ENCODE data around the gene BPIFA3.

The BPIFA3 gene

DNA sequence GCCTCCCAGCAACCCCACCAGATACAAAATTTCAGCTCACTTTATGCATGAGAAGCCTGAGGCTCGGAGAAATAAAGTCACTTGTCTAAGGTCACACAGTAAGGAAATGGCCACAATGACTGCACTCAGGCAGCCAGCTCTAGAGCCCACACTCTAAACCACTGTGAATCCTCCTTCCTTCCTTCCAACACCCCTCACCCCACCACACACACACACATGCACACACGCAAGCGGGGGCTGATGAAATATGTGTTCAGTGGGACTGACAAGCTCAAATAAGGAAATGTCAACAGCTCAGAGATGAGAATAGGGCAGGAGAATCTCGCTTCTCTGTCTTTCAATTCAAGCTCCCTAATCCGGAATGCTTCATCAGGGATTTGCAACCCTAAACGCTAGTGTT is 12.7 kb downstream of the BPIFA3 start:
- DNase-seq = no peak

GRCh38 chr20:33231237-33231636 is 14.1 kb downstream of the BPIFA3 start:
- DNase-seq = no peak

DNA sequence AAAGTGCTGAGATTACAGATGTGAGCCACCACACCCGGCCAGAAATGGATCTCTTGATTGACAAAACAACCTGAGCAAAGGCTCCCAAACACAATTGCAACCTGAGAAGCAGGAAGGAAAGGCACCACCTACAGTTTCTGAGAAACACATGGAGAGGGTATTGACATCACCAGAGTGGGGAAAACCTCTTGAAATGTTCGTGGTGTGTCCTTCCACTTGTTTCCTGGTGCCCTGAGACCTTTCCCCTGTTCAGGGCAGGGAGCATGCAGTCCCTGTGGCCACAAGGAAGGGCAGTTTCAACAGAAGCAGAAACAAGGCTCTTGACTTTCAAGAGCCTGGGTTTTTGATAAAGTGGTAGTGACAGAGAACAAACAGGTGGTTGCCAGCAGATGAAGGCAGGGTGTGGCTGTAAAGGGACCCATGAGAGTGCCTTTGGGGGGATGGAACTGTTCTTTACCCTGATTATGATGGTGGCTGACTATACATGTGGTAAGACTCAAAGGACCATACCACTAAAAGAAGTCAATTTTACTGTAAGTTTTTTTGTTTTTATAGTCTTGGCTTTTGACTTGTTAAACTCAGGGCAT is 15.4 kb downstream of the BPIFA3 start:
- DNase-seq = no peak

GRCh38 chr20:33233129-33233774 is 16.1 kb downstream of the BPIFA3 start:
- no peak for DNase-seq

GRCh38 chr20:33234050-33234449 is 16.9 kb downstream of the BPIFA3 start:
- no peak for DNase-seq

- no peak for DNase-seq
These were observed 18.5 kb downstream of the BPIFA3 start, which contains the start of gene BPIFA1 for GRCh38 chr20:33235696-33236095. TSS of gene BPIFA1 (plus strand) at chr20:33235996. CDS start at chr20:33237712, 1,716 bp downstream.

- DNase-seq = no peak
These were observed 19.2 kb downstream of the BPIFA3 start for GRCh38 chr20:33236351-33236750.

DNA sequence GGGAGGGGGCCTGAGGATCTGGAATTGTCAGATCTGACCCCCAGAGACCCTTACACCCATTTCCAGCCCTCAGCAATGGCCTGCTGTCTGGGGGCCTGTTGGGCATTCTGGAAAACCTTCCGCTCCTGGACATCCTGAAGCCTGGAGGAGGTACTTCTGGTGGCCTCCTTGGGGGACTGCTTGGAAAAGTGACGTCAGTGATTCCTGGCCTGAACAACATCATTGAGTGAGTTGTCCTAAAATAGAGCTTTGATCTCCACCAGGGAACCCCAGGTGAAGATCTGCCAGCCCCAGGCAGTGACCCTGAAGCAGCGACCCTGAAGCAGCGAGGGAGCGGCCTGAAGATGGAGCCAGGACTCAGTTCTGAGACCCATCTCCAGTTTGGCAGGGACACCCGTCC is 20.8 kb downstream of the BPIFA3 start:
- no peak for DNase-seq

DNA sequence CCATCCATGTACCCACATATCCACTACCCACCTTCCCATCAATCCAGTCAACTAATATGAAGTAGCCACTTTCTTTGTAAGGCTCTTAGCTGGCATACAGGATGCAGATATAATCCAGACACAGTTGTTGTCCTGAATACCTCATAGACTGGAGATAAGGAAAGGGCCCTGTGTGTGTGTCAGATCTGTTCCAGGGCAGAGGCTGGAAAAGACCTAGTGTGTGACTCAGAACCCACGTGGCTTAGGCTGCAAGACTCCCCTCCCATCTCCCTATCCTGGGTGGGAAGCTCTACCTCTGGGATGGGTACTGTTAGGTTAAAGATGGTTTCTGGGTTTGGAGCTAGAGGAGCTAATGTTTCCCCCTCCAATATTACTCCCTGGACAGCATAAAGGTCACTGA is 22.3 kb downstream of the BPIFA3 start:
- DNase-seq = no peak

DNA sequence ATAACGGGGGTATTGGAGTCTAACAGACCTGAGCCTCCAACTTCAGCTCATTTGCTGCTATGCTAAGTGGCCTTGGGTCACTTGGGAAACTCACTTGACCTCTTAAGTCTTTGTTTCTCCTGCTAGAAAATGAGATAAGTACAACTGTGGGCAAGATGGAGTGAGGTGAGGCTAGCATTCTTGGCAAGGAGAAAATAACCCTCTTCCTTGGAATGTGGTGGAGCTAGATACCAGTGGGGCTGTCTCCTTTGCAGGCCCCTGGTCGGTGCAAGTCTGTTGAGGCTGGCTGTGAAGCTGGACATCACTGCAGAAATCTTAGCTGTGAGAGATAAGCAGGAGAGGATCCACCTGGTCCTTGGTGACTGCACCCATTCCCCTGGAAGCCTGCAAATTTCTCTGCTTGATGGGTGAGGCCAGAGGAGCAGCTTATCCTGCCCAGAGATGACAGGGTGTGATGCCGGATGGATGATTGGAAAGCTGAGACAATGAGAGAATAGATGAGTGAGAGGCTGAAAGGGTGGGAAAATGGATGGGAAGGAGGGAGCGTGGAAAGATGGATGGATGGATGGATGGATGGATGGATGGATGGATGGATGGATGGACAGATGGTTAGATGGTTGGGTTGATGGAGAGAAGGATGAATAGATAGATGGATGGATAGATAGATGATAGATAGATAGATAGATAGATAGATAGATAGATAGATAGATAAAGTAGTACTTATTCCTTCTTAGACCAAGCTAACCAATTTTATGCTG is 23.0 kb downstream of the BPIFA3 start:
- DNase-seq = no peak

DNA sequence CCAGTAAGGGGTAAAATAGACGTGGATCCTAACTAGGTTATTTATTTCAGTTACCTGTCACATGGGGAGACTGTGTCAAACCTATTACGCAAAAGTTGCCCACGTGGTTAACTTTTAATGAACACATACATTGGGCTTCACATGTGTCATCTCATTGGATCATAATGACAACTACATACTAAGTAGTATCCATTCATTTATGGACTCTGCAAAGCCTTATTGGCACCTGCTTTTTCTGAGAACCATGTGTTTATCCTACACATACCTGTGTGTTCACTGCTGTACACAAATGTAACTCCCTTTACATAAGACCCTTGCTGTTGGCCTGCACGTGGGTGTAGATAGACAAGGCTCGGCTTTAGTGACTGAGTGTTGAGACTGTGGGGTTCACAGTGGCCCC is 23.8 kb downstream of the BPIFA3 start:
- no peak for DNase-seq

DNA sequence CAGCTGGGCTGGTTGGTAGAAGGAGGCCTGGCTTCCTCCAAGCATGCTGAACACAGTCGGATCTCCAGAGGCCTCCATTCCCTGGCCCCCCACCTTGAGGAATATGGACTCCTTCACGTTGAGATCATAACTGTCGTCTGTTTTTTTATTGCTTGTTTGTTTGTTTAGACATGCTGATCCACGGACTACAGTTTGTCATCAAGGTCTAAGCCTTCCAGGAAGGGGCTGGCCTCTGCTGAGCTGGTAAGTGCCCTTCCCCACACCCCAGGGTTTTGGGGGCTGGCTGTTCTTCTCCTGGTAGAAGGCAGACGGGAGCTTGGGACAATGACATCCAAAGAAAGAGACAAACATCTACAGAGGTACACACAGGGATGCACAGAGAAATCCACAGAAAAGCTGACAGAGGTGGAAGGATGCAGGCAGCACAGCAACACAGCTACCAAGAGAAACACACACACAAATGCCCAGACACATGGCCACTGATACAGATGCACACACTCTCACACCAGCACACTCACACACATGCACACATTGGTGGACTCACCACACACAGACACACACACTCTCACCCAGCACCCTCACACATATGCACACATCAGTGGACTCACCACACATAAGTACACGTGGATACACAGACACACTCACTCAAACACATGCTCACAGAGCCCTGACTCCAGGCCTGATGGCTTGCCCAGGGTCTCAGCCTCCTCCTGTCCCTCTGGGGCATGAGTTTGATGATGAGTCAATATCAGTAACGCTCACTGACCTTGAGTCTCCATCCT is 25.4 kb downstream of the BPIFA3 start:
- no peak for DNase-seq

GRCh38 chr20:33246077-33246476 is 28.9 kb downstream of the BPIFA3 start:
- no peak for DNase-seq

DNA sequence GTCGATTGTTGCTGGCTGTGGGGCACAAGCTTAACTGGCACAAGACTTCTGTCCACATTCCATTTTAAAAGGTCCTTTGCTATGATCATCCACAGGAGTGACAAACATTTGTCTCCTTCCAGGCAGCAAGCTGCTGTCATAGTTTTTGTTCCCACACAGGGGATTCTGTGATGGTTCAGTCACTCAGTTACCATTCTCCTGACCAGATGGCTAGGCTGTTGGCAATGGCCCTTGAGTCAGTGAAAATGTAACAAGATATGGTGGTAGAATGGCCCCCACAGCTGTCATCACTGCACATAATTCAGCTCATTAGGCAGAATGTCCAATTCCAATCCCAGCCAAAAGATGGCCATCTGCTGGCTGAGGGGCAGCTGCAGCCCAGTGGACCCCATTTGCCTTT is 32.3 kb downstream of the BPIFA3 start:
- DNase-seq = no peak

- DNase-seq = no peak
These were observed 33.5 kb downstream of the BPIFA3 start for GRCh38 chr20:33250666-33251065.

DNA sequence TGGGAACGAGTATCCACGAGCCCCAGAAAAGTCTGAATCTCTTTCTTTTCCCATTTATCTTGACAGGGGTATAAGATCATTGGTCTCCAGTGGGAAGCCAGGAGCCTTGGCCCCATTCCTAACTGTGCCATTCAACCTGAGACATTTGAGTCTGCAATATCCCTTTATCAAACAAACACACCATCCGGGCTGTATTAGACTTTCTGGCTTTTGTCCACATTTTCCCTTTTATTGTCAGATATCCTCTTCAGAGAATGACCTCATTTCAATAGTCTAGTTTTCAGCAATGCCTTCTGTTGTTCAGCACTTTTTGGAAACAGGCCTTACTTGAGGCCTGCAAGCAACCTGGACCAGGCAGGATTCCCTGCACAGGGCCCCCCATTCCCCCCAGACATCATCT is 34.3 kb downstream of the BPIFA3 start:
- no peak for DNase-seq

DNA sequence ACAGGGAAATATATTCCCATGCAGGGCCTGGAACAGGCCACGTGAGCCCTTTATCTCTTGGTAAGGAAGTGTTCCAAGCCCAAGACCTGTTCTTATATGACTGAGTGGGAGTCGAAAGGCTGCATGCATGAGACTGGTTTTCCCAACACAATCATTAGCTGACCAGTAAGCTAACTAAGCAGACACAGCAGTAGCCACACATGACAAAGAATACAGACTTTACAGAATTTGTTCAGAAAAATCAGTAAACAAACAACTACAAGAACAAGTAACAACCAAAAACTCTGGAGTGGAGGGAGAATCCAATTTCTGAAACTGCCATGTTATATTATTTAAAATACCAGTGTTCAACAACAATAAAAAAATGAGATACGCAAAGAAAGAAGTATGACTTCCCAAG is 35.3 kb downstream of the BPIFA3 start:
- DNase-seq = no peak

DNA sequence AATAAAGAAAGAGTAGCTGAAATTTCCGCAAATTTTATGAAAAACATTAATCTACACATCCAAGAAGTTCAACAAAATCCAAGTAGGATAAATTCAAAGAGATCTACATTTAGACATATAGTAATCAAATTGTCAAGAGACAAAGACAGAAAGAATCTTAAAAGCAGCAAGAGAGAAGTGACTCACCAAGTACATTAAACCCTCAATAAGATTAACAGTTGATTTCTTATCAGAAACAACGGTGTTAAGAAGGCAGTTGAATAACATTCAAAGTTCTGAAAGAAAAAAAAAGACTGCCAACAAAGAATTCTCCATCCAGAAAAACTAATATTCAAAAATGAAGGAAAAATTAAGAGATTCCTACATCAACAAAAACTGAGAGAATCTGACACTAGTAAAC is 37.9 kb downstream of the BPIFA3 start:
- DNase-seq = no peak

DNA sequence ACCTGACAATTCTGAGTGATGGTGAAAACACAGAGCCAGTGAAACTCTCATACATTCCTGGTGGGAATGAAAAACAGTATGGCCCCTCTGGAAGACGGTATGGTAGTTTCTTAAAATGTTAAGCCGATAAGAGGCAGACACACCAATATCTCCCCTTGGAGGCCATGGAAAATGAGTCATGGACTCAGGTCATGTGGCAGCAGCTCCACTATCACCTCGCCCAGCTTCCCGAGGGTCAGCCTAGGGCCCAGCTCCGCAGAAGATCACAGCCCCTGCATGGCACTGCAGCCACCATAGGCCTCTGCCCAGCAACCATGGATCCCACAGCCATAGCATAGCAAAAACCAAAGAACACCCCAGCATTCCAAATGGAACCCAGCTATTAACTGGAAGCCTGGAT is 40.1 kb downstream of the BPIFA3 start:
- no peak for DNase-seq

GRCh38 chr20:33259371-33259770 is 42.2 kb downstream of the BPIFA3 start:
- DNase-seq = no peak

GRCh38 chr20:33261465-33261864 is 44.3 kb downstream of the BPIFA3 start:
- no peak for DNase-seq

DNA sequence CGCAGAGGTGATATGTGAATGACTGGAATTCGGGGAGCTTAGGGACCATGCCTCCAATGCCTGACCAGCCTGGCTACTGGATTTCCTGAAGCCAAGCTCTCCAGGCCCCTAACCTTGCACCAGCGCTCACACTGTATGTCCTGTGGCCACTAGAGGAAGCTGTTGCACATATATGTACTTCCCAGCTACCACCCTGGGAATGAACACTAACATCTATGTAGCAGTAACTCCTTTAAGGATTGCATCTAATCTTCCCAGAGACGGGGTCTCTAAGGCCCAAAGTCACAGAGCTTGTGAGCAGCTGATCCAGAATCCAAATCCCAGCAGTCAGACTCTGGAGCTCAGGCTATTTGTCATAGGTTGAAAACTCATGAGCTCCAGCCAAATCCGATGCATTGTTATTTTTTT is 45.5 kb downstream of the BPIFA3 start:
- peak in 1 of 2 donors; percentile 20 for DNase-seq

GRCh38 chr20:33263784-33264183 is 46.6 kb downstream of the BPIFA3 start:
- DNase-seq = no peak
